GM21381 (cell line): Measurements from ENCODE around the gene OLIG3.

Source experiments
- ATAC-seq: cut with Tn5 transposase; IDR thresholded peaks from one replicate; pipeline ENCODE4 v1.9.1; 2021; ENCODE audit warnings: mild to moderate bottlenecking, moderate library complexity; ENCODE audit not compliant: unreplicated experiment

The OLIG3 gene

GRCh38 chr6:137494281-137494987 is at the start of gene OLIG3:
TSS of gene OLIG3 (minus strand) at chr6:137494394. CDS start at chr6:137494170, 224 bp downstream.
- ATAC-seq = no peak

DNA sequence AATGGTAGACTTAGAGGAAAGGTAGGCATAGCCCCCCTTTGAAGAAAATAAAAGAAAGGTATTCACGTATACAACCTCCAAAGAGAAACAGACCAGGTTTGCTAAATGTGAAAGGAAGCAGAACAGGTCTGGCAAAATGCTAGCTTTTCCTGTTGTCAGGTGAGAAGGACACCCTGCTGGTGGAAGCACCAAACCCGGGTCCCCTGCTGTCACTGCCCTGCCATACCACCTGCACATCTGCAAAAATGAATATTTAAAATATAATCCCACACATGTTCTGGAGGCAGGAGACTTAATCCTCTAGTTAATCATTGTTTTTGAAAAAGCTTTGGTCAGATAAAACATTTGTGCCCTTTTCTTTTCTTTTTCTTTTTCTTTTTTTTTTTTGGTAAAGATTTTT is 48.9 kb upstream of the OLIG3 start:
- ATAC-seq = no peak

DNA sequence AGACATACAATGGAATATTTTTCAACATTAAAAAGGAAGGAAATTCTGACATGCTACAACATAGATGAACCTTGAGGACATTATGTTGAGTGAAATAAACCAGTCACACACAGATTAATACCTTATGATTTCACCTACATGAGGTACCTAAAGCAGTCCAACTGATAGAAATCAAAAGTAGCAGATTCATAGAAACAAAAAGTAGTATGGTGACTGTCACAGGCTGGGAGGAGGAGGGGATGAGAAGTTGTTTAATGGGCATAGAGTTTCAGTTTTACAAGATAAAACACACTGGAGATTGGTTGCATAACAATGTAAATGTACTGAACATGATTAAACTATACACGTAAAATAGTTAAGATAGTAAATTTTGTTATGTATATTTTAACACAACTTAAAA is 48.5 kb upstream of the OLIG3 start:
- ATAC-seq = no peak

GRCh38 chr6:137541534-137542063 is 47.4 kb upstream of the OLIG3 start:
- ATAC-seq = no peak

DNA sequence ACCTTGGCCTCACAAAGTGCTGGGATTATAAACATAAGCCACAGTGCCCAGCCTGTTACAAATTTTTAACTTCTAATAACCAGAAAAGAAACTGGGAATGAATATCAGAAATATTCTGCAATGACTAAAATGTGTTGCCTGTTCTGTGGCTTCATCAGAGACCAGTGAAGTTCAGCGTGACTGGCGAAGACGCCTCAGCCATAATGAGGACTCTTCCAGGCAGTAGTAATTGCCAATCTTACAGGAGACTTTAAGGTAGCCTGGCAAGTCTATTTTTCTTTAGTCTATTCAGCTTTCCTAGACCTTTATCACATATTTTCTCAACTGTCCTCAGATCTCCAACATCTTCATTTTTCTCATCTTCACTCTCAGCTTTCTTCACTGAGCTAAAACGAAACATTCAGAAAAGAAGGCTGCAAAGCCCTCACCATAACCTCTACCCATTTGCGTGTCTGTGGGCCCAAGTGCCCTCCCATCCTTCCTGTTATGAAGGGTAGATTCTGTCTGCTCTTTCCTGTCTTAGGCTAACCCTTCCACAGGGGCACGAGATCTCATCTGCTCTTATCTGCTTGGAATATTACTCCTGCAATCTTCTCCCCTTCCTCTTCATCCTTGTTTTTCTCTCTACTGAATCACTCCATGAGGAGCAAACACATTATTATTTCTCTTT is 42.0 kb upstream of the OLIG3 start:
- ATAC-seq = no peak

- no peak for ATAC-seq
These were observed 37.3 kb upstream of the OLIG3 start for GRCh38 chr6:137531376-137532092.

DNA sequence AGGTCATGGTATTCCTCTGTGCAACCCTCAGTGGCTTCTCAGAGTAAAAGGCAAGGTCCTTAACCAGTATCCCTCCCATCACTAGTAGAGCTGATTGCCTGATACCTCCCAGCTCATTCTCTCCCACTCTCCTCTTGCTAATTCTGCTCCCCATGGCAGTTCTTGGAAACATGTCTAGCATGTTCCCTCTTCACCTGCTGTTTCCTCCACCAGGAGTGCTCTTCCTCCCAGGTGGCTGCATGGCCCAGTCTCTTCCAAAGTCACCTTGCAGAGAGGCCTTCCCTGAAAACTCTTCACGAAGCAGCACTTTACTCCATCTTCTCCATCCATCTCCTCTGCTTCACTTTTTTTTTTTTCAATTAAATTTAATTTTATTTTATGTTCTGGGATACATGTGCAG is 36.2 kb upstream of the OLIG3 start:
- ATAC-seq = no peak

DNA sequence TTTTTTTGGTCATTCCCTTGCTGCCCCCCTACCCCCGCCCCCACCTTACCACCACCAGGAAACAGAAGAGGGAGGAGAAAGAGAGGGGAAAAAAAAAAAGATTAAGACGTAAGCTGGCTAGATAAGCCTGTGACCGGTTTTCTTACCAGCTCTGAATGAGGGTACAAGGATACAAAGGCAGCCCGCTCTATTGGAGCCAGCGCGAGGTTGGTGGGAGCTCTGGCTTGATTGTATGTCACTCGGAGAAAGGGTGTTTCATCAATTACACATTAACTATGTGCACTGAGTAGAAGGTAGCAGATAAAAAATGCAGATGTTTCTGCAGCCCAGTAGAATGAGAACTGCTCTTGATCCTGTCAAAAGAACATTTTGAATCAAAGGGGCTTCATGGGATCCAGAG is 28.6 kb upstream of the OLIG3 start:
- no peak for ATAC-seq

GRCh38 chr6:137522198-137522798 is 28.1 kb upstream of the OLIG3 start:
- ATAC-seq = no peak

DNA sequence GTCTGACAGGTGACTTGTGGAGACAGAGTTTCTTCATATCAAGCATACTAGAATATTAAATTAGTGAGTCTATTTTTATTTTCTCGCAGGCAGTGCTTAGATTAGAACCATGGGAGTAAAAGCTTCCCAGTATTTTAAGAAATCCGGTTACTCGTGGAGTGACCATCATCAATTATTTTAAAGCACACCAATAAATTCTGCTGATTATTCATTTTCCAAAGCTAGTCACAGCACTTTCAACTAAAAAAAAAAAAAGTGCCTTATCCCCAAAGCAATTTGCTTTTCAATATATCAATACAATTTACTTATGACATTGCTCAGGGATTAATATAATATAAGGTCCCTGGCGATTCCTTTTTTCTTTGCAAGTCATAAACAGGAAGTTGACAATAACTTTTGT is 26.3 kb upstream of the OLIG3 start:
- no peak for ATAC-seq

DNA sequence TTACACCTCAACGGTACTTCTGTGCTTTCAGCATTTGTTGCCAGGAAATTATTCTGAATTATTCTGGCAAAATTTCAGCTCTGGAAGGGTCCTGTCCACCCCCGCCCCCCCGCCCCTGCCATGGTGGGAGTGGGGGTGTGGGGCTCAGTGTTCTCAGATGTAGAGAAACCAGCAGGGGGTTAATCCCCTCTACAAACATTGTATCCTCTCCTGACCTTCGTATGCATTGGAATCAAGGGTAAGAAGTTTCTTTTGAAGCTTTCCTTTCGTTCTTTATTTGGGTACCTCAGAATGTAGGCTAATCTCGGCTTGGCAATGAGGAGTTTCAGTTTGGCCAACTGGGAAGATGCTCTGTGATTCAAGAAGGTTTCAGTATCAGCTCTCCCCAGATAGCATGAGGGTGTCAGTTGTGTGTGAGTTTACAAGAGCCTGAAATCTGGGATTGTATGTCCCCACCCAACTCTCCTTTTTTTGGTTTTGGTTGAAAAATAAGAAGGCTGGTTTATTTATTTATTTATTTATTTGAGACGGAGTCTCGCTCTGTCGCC is 25.5 kb upstream of the OLIG3 start:
- ATAC-seq = no peak

GRCh38 chr6:137518386-137518983 is 24.3 kb upstream of the OLIG3 start:
- ATAC-seq = no peak

GRCh38 chr6:137514418-137514817 is 20.2 kb upstream of the OLIG3 start:
- no peak for ATAC-seq

DNA sequence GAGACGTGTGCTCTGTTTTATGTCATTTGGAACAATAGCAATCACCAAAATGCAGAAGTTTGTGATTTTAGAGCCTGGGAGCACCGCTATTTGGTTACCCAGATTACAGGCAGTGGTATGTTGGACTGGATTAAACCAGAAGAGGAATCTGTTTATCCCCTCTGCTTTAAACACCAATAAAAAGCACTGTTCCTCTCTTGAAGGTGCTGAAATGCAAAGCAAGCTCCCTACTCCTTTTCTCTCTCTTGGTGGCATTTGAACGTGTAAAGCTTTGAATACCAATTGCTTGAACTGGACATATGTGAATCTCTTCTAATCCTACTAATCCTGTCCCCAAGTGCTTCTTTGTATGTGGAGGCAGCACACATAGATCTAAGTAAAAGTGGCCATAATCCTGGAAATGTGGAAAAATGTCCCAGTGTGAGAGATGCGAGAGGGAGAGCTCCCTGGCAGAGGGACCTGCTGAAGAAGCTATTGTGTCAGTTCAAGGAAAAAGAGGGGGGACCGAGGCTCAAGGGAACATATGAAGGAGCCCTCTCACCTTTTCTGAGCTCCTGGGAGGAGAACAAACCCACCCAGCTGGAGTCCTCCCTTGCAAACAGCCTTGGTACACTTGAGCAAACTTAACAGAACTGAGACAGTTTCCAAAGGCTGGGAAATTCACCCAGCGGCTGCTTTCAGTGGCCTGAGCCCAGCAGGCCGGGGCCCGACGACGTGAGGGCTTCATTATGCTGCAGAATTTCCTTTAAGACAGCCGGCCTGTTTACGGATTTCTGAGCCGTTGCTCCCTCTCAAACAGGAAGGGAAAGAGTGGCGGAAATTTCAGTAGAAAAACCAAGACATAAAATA is 18.8 kb upstream of the OLIG3 start:
- no peak for ATAC-seq

- ATAC-seq = no peak
These were observed 16.7 kb upstream of the OLIG3 start for GRCh38 chr6:137510923-137511322.

GRCh38 chr6:137498481-137499190 is 4.4 kb upstream of the OLIG3 start:
- no peak for ATAC-seq

DNA sequence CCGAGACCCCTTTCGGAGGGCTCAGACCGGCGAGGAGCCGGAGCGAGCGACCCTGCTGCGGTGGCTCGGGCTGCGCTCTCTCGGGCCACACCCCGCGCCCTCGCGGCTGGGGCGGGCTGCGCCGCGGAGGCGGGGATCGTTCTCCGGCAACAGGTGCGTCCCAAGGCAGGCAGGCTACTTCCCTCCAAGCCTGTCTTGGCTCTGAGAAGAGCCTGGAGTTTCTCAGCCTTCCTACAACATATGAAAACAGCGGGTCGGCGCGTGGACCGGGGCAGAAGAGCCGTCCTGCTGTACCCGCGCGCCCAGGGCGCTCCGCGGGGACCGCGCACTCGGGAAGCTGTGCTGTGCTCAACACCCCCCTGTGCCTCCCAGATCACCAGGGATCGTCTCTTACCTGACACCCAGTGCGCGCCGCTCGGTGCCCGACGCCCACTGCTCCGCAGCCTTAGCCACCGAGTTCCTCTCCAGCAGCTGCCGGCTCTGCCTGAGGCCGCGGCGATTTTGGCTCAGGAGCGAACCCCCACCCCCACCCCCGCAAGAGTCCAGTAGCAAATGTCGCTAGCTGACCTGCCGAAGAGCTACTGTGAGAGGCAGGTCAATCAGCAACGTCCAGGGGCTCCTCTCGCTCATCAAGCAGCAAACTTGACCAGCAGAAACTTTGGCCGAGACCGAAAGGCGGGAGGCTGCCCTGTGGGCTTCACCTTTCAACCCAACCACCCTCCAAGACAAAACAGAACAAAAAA is 3.7 kb upstream of the OLIG3 start:
- no peak for ATAC-seq

DNA sequence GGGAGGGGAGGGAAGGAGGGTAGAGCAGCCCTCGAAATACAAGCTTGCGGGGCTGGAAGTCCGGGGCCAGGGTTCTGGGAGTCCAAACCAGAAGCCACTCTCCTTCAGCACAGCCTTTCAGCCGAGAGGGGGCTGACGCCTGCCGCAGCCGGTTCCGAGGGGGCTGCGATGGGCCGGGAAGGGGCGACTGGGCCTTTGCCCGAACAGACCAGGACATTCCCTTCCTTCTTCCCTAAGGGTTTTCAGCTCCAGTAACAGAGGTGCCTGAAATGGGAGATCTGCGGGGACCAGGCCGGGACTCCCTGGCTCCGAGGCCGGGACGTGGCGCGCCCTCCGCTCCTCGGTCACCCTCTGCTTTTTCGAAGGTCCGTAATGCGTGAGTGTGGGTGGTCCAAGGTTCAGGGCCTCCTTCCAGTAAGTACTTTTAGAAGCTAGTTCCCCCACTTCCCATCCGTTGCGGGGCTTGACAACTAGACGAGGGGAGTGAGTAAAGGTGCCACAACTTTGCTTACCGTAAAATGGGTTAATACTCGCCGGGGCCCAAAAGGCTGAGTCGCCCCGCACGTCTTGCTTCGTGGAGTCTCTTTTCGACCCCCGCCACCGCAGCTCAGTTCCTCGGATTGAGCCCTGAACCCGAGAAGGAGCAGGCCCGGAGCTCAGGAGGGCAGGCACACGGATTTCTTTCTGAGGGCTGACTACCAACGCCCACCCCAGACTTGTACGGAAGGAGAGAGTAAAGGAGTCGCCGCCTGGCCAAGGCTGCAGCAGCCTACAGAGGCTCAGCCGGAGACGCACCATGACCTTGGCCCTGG is 2.9 kb upstream of the OLIG3 start:
- ATAC-seq = no peak
